GM21360 (cell line): ENCODE results near the gene MROH2A.

Source experiments
- ATAC-seq: cut with Tn5 transposase; IDR thresholded peaks from one replicate; pipeline ENCODE4 v1.9.1; 2021; ENCODE audit warnings: mild to moderate bottlenecking, moderate library complexity; ENCODE audit not compliant: unreplicated experiment

The MROH2A gene

DNA sequence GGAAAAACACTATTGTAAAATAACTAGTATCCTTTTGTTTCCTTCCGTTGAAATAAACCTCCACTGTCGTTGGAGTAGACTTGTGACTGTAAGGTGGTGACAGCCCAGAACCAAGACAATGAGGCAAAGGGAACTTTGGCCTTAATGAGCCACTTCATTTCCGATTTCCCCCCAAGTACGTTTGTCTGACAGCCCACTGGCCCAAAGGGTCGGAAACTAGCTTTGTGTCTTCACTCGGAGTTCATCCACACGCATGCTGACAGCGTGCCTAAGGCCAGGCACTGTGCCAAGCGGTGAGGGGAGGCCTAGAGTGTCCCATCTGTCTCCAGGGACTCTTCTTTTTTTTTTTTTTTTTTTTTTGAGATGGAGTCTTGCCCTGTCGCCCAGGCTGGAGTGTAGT lies 55.2 kb downstream of the MROH2A start:
- ATAC-seq = no peak

DNA sequence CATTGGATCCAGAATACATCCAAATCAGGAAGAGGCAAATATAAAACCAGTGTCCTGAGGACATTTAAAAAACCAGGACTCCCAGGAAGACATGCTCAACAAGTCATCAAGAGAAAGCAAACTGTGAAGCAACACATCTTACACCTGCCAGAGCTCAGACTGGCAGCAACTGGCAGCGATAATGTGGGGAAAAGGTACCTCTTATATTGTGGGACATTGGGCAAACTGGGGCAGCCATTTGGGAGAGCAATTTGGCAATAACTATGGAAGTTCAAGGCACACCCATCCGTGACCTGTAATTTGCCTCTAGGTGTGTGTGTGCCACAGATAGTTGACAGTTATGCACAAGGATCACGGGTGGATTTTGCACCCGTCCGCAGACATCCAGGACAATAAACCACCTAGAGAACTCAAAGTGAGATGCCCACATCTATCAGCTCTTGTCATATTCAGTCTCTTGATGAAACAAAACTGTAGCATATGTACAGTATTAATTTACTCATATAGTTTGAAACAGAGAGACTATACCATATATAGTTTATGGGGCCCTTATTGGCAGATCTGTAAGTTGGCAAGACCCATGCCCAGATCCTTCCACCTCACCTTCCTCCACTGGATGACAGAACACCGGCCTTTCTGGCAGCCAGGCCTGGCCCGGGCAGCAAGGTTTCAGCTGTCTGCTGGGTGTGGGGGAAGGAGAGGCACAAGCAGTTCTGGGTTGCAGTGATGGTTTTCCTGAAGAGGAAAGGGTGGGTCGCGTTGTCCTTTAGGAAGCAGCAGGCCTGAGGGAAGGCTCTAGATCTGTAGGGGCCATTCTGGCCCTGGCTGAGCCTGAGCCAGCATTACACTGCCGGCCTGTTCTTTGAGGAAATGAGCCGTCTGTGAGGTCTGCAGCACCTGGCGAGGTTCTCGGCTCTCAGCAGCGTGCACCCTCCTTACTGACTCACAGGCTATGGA lies 57.4 kb downstream of the MROH2A start:
- no peak for ATAC-seq

DNA sequence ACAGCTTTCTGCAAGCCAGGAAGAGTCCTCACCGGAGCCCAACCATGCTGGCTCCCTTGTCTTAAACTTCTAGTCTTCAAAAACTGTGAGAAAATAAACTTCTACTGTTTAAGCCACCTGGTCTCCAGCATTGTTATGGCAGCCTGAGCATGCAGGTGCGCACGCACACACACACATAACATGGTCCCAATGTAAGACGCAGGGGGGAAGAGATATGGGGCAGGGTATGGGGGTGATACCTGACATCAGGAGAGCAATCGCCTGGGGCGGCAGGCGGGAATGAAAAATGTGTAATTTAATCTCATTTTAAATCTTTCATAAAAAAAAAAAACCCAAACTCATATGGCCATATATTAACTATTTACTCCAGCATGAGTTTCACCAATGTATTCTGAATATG lies 58.2 kb downstream of the MROH2A start:
- no peak for ATAC-seq

DNA sequence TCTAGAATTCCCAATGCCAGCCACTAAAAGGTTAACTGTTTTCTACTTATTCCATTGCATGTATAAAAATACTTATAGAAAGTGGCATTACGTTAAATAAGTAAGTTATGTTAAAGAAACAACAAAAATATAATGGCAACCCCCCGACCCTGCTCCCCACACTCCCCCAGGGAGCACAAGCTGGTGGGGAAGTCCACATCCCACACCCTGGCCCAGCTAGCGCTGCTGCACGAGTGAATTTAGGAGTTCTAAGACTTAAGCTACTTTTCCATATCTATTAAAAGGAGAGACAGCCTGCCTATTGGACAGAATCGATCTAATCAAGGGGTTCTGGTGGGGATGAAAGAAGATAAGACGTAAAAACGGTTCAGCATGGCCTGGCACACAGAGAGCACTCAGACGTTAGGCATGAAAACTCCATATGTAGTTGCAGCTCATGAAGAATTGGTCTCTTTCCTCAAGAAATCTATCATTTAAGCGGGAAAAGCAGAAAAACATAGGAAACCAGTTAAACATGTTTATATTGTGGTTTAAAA lies 59.6 kb downstream of the MROH2A start:
- ATAC-seq = no peak

DNA sequence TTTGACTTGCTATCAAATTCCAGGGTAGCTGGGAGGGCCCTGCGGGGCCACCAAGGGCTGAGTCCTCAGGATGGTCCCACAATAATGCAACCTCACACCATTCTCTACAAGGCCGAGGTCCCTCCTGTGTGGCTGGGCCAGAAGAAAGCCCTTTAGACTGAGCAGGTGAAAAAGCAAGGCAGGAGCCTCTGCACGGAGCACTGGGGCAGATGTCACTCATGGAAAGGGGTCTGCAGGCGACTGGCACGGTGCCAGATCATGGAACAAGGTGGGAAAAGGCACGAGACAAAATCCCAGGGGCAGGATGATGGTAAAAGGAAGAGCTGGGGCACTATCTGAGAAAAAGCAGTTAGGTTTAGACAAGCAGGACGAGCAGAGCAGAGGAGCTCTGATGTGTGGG lies 60.1 kb downstream of the MROH2A start:
- ATAC-seq = no peak

DNA sequence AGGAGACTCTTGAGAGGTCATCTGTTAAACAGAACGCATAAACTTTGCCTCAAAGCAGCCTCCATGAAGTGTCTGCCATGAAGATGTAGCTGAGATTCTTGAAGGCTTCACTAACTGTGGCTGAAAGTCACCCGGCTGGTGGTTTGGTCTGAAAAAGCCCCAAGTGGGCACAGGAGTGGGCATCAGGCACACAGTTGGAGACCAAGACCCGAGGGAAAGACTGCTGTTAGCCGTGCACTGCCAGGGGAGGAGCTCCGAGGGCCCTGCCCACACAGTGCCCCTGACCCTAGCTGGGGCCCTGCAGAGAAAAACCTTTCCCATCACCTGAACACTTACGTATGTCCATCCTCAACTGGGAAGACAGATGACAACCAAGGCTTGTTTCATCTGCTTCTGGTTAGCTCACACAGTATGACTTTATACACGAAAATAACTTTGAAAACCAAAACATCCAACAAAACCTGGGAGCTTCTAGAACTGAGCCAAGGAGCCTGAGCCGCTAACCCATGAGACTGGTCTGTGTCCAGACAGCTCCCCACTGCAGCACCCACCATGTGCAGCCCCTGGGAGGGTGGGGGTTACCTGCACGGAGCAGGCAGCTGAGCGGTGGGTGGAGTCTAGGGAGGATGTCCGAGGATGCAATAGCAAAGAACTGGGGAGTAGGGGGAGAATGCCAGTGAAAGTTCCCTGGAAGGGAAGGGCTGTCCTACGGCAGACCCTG lies 60.8 kb downstream of the MROH2A start:
- ATAC-seq = no peak

DNA sequence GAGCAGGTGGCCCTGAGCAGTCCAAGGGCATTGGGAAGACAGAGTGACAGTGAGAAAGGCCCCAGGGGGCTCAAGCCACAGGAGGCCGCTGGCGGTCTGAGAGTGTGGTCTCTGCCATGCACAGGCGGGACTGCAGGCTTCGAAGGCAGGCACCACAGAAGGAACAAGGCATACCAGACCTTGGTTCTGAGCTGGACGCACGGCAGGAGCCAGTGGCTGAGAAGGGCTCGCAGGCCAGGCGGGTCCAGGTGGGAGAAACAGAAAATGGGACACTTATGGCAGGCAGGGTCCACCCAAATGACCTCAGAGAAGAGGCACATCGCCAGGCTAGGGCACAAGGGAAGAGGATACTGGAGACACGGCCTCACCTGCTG lies 61.3 kb downstream of the MROH2A start:
- ATAC-seq = no peak

DNA sequence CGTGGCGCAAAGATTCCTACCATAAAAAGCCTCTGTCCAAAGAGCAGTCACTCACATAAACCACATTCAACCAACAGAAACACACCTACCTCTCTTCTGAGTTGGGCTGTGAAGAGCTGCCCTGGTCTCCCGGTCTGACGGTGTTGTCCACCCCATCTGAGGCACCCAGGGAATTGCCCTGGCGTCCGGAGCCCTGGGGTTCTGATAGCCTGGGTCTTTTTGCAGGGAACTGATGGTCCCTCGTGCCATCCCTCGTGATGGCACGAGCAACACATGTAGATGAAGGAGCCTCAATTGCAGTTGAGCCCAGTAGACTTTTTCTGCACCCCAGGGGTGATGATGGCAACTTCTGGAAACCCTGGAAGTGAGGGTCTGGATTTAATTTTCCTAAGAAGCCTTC lies 62.4 kb downstream of the MROH2A start:
- no peak for ATAC-seq

DNA sequence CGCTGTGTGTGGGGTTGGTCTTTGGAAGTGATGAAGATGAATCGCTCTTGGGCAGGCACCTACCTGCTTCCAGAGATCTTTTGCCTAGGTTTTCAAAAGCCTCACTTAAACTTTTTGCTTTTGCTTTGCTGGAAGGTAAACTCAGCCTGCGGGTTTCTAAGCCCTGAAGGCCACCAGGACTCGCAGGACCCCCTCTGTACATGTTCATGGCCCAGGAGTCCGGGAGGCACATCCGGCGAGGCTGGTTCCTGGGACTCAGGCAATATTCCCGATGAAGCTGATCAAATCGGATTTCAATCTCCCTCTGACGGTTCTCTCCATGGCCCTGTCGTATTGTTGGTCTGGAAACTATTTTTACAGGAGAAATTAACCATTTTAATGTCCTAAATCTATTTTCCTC lies 63.1 kb downstream of the MROH2A start:
- no peak for ATAC-seq

DNA sequence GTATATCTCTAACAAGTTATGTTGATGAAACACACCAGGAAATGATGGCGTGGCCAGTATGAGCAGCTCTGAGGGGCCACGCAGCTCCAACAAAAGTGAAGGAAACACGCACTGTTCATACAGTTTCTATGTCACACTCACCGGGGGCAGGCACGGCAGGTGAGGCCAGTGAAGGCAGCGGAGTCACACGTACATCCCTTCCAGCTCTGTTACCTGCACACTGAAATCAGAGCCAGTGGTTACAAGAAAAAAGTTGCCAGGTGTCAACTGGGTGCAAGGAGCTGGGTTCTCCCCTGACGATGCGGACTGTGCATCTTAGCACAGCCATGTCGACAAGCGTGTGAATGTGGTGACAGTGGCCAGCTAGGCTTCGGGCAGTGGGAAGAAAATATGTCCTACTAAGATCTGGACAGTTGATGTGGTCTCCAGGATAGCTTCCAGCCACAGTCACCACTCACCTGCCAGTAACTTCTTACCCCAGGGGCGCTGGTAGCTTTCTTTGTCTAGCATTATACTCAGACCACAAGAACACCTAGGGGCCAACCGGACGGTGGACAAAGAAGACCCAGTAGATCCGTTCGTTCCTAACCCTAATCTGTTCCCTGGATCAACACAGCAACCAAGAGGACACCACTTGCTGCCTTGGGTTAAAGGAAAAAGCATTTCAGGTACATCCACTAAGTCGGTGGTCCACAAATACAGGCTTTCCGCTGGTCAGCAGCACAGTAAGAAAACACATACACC lies 66.1 kb downstream of the MROH2A start:
- ATAC-seq = no peak

DNA sequence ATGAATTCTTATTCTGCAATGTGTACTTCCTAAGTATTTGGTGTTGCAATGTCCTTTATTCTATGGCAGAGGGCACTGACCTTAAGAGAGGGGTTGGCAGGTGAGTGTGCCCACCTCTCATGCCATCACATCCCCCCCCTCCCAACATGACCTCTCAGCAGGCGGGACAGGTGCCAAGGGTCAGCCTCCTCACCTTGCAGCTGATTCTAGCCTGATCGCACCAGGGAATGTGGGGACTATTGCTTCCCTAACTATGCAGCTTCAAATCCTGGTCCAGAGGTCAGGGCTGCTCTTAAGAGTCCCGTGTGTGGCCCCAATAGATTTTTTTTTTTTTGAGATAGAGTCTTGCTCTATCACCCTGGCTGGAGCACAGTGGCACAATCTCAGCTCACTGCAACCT lies 66.7 kb downstream of the MROH2A start:
- ATAC-seq = no peak

DNA sequence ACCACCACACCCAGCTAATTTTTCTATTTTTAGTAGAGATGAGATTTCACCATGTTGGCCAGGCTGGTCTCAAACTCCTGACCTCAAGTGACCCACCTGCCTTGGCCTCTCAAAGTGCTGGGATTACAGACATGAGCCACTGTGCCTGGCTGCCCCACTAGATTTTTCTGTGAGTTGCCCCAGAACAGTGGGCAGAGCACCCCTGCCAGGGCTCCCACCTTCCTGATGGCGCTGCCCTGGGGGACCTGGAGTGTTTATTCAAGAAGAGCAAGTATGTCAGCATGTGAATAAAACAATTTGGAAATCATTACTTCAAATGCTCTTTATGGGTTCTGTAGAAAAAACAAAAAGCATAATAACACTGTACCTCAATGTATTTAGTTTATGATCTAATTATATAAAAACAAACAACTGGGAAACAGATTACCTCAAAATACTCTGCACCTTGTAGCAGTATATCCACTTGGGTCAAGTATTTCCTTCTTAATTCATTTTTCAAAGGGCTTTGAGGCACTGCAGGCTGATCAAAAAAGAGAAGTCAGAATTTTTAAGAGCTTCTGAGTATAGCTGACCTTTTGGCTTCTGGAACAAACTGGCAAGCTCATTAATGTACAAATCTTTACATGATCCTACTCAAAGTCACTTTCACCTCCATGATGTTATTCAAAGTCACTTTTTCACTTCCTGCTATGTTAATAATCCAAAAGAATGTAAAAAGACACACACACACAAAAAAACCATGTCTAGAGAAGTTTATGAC lies 67.4 kb downstream of the MROH2A start:
- no peak for ATAC-seq

DNA sequence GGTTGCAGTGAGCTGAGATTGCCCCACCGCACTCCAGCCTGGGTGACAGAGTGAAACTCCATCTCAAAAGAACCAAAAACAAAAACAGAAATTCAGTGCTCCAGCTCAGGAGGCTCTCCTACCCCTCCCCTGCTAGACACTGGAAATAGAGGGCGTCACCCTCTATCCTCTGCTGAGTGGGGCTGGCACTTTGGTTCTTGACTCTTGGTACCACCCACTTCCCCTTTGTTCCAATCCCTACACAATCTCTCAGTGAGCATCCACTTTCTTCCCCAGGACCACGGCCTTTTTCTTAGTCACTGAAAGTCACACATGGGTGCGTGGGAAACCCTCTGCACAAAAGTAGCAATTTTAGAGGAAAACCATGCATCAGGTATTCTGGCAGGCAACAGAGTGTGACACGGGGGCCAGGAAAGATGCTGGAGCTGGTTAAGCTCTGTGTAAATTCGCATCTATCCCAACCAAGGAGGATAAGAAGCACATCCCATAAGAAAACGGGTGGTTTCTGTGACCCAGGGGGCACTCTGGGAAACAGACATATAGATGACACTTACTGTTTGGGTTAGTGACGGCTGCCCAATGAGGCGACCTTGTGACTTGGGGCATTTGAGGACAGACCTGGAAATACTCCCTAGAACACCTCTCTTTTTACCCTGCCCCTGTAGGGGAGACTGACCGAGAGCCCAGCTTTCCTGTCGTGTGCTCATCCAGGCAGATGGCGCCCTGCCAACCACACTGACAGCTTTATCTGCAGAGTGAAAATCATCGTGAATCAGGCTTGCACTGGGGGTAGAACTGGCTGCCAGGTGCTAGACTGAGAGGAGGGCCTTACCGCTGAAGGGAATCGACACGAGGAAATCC lies 68.5 kb downstream of the MROH2A start:
- no peak for ATAC-seq

DNA sequence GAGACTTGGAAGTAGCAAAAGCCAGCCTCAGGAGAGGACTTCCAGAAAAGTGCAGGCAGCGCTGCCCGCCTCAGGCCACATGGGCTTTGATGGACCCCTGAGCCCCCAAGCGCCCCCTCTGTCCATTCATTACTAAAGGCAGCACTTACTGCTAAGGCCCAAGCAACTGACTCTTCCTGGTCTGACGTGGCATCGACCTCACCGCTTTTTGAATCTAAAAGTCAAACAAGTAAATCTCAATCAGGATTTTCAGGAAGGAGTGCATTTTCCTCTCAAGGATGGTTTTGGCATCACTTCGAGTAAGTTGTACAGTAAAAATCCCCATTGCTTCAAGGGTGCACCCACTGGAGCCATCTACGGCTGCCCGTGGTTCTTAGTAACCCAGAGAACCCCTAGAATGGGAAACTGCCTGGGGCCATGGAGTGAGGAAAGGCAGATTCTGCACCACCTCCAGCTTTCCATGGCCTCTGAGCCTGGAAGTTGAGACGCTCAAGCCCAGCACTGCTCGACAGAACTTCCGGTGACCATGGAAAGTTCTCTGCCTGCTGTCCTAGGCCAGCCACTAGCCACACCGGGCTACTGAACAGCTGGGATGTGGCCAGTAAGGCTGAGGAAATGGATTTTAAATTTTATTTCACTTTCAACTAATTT lies 69.2 kb downstream of the MROH2A start:
- ATAC-seq = no peak

DNA sequence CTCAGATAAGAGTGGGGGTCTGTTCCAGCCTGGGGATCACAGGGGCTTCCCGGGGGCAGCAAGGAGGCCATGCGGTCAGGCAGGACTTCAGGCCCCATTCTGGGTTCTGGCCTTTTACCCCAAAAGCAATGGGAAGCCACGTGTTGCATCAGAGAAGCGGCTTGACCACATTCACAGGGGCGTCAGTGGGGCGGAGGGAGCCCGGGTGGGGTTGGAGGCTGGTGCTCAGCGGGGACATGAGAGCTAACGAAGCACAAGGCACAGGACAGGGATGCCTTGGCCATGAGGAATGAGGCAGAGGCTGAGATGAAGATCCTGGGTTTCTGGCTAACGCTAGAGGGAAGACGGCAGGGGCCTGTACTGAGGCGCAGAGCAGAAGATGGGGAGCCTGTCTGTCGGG lies 70.1 kb downstream of the MROH2A start:
- no peak for ATAC-seq

DNA sequence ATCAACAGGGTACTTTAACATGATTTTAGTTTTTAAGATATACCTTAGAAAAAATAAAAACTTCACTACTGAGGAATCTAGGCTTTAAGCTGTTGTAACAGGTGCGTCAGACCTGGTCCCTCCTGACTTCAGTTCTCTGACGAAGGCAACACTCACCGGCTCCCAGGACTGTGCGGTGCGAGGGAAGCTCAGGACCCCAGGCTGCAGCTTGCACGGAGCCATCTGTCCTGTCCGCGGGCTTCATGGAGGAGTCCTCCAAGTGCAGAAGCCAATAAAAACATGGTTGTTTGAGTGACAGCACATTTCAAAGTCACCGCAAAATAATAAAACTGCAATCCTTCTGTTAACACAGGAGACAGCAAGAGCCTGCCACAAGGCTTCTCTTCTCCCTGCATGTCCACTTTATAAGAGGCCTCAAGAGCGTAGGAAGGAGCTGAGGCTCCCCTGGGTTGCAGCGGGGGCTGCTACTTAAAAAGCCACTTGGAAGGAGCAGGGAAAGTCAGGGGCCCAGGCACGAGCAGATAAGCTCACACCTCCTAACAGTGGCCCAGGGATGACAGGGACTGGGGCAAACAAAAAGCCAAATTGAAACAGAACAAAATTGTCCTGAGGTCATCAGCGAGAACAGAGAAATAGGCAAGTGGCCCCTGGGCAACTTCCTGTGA lies 71.6 kb downstream of the MROH2A start:
- no peak for ATAC-seq

DNA sequence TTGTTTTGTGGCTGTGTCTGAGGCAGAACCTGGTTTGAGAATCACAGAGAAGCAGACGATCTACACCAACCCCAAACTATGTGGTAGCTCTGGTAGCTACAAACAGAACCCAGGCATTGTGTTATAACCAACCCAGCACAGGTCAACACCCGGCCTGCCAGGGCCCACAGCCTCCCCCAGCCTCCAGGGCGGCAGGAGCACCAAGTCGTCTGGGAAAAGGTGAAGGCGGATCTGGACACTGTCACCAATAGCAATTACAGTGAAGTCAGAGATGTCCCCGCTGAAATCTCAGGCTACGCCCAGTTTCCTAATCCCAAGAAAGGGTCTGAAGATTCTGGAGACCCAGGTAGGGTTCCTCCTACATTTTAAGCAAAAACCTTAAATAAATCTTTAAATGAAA lies 72.6 kb downstream of the MROH2A start:
- ATAC-seq = no peak

DNA sequence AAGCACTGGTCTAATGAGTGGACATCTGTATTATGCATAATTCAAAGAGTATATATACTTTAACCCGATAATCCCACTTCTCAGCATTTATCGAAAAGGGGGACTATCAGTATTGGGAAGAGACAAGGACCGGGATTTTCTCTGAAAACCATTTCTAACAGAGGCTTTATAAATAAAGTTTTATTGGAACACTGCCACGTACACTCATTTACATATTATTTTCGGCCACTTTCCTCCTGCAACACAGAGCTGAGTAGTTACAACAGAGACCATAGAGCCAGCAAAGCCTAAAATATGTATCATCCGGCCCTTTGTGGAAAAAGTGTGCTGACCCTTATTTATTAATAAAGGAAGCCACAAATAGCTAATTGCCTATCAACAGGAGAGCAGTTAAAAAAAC lies 73.0 kb downstream of the MROH2A start:
- ATAC-seq = no peak

DNA sequence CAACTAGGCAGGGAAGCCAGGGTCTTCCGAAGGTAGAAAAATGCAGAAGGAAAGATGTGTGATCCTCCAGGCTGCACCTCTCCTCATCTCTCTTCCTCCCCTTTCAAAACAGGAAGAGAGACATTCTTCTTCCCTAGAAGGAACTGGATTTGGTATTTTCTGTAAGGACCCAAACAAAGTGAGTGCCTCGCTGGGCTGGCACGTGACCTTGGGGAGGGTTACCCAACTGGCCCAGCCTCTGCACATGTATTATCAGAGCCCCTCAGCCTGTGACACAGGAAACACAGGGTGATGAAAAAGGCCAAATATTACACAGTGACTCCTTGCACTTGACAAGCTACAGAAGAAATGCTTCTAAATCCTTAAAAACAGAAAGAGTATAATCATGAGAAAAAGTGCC lies 73.9 kb downstream of the MROH2A start:
- no peak for ATAC-seq
